Left colon (tissue), 2 donors: ENCODE results near the gene OTOA. TPM values are rescaled to one million over a fixed set of nuclear protein-coding genes. Genes with fewer than 3 reads are reported as not detected.
"Not testable (repeated sequence)": the region's sequence is repeated elsewhere in the genome, so short reads cannot be mapped to it uniquely, and the experiment has no call there.

Experiments used
- ATAC-seq: fragments of 200-7000 bp; cut with Tn5 transposase; one replicate; pipeline ENCODE4 v1.9.1; 2020; ENCODE audit warnings: mild to moderate bottlenecking, moderate library complexity
- DNase-seq, 2 donors: peaks; one replicate each; pipeline ENCODE4 v3.0.0-alpha.2; 2020
- intact Hi-C, 2 donors: fragments of 100-400 bp; cut with DNase I in 1 of 2; cut with micrococcal nuclease in 1 of 2; formaldehyde crosslinking; loops; one replicate each; pipeline versions ENCODE4 v1.11.2 to v1.14.0; 2022; cut with DNase I, micrococcal nuclease
- long read RNA-seq: library from polyadenylated mRNA; unstranded; transcript quantifications from one replicate; pipeline ENCODE4 v2.0.0, GENCODE V29; 2021
- total RNA-seq, 2 donors: library from RNA; stranded (reverse); fragmentation: NEBNext Ultra II Directional; extraction: Animal tissue kit (Norgen Biotek cat#: 25700); gene quantifications; one replicate each; pipeline ENCODE4 v1.2.1, GENCODE V29; 2021
- donor health status: DM: no; HTN: no; CAD: no.
- donor health status: DM: yes; HTN: yes; CAD: no.

Gene OTOA
- under 1 TPM in 1 of 2 donors, not detected in 1; 0.11 TPM for total RNA-seq
- long read RNA-seq, result 0 reads

DNA sequence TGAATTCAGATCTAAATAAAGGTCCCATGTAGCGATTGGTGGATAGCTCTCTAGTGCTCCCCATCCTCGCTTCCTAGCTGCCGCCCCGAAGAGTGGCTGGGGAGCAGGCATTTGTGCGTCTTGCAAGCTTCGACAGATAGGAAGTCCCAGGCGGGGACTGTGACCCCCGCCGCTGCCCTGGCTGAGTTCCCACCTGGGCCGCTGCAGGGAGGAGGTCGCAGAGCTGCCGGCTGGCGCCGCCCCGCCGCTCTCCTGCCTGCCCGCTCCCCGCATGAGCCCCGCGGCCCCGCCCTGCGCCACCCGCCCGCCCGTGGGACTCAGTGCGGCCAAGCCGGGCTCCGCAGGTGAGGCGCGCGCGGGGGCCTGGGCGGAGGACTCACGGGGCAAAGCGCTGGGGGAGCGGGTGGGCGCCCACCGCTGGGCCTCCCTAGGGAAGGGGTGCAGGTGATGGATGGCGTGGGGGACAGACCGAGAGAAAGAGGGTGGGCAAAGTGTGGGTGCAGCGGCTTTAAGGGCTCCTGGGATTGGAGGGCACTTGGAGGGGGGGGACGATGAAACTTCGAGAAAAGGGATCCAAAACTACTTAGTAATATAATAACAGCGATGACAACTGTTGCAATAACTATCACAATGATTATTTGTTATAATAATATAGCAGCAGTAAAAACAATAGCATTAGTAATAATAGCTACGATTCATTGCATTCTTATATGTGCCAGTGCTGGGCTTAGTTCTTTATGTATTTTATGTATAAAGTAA is at the start of gene OTOA:
TSS of gene OTOA (plus strand) at position 80 of the 759 bp plus-strand sequence. CDS start 14,547 bp downstream, outside the sequence.
- ATAC-seq (peak; percentile 70), DNase-seq (peak in 1 of 2 donors; percentile 36)
- intact Hi-C loops, result no loop called here

DNA sequence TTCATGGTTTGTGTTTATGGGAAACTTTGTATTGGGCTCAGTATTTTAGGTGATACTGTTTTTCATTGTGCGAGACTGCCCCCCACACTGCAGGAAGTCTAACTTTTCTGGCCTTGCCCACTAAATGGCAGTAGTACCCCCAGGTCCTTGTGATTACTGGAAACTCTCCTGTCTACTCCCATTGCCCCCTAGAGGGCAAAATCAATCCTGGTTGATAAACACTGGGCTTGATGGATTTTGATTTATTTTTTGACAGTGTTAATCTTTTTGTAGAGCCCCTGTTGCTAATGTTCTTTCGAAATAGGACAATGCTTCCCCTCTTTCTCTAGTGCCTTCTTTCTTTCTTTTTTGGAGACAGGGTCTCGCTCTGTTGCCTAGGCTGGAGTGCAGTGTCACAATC is 48.9 kb upstream of the OTOA start:
- no peak for ATAC-seq
- no peak for DNase-seq
- intact Hi-C loops, result no loop called here

DNA sequence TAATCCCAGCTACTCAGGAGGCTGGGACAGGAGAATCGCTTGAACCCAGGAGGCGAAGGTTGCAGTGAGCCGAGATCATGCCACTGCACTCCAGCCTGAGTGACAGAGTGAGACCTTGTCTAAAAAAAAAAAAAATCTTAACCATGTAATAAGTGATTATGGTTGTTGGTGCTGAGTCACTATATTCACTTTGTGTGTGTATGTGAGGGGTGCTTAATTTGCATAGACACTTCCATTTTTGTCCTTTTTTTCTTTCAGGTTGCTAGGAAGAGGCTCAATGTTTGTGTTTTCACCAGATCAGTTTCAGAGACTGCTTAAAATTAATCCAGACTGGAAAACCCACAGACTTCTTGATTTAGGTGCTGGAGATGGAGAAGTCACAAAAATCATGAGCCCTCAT is 46.2 kb upstream of the OTOA start:
- DNase-seq (no peak), ATAC-seq (no peak)
- intact Hi-C loops, result no loop called here

DNA sequence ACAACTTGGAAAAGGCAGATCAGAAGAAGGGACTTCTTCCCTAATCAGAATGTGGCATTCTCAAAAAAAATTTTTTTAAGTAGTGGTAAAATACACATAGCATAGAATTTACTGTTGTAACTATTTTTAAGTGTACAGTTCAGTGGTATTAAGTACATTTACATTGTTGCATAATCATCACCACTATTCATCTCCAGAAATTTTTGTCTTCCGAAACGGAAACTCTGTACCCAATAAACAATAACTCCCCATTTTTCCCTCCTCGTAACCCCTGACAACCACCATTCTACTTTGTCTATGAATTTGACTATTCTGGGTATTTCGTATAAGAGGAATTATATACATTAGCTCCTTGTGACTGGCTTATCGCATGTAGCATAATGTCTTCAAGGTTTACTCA is 45.5 kb upstream of the OTOA start:
- intact Hi-C loops, result no loop called here
- ATAC-seq, result no peak

DNA sequence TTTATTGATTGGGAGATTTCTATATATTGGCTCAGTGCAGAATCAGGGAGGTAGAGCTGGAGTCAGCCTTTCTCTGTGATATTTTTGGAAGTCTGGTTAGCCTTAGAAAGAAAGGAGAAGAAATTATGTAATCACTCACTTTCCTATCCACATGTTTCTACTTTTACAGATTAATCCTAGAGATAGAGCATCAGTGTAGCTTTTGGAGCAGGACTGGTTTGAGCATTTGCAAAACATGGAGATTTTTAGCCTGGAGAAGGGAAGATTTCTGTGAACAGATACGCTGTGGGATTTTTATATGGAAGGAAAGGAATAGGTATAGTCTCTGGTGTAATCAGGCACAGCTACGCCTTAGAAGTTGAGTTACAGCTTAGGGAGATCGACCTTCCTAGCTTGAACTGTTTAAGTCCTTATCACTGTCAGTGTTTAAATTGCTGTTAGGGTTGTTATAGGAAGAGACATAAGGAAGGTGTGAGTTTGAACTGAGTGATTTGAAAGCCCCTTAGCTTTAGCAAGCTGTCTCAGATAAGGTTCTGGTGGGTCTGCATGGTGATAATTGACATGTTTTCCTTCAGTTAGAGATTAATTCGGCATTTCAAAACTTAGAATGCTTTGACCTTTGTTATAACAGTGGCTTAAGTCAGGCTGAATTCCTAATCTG is 43.9 kb upstream of the OTOA start:
- intact Hi-C loops, result no loop called here
- DNase-seq, result no peak
- no peak for ATAC-seq

More for the DNA sequence above, 45.5 kb upstream of the OTOA start:
- DNase-seq, result no peak

DNA sequence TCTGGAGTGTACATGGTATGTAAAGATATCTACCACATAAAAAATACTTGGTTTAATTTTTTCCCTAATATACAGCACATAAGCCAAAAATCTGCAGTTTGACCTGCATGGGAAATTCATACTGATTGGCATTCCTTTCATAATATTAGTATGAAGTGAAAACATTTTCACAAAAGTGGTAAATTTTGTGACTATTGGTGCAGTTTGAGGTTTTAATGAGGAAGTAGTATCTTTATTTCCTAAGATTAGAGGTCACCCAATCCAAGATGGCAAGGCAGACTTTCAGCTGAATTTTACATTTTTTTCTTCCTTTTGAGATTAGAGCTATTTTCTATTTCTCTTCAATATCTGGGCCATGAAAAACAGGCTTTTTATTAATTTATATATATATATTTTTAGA is 43.2 kb upstream of the OTOA start:
- ATAC-seq, result no peak
- no peak for DNase-seq
- intact Hi-C loops, result no loop called here

DNA sequence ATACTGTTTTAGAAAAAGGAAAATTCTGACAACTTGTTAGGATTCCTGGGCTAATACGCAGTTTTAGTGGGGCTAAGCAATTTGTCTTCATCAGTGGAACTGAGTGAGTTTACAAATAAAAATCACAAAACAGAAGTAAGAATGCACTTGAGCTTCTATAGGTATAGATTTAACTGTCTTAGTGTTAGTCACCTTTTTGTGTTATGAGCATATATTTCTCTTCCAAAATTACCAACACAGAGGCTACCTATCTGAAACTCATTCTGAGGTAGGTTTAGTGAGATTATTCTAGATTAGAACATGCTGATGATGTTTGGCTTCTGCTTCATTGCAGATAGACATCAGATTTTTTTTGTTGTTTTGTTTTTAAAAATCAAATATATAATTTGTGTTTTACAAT is 41.2 kb upstream of the OTOA start:
- intact Hi-C loops, result no loop called here
- ATAC-seq, result no peak

DNA sequence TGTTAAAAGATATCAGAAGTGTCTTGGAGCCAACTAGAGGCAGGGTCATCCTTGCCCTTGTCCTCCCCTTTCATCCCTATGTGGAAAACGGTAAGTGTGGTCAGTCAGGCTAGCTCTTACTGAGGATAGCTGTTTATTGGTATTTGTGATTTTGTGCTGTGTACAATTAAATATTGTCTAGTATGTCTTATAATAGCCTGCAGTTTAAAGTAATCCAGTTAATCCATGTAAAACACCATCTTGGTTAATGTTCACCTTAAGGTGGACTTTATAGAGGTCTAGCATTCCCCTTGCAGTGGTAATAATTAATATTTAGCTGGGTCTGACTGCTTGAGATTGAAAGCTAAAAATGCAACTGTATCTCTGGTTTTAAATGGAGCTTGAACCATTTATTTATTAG is 38.7 kb upstream of the OTOA start:
- intact Hi-C loops, result no loop called here
- DNase-seq (no peak), ATAC-seq (no peak)

More for the DNA sequence above, 41.2 kb upstream of the OTOA start:
- DNase-seq, result no peak

DNA sequence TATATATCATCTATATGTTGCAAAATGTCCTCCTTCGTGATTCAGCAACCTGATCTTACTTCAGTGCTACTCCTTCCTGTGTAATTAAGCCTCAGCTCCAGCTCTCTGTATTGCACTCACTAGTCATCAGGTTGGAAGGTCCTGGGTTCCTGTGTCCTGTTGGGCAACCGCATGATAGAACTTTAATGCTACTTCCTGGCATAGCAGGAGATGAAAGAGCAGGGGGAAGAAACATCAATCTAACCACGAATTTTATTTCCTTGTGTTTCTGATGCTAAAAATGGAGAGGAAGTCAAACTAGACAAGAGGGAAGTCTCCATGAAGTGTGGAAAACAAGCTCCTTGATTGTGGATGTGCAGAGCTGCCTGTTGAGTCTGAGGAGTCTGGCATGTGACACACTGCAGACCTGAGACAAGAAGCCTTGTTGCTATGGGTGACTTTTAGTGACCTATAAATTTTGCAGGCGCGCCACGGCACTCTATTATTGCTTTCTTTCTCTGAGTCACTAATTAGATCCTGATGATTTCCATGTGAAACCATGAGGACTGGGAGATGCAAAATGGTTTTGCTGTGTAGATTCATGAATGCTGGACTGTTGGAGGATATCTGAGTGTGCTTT is 37.0 kb upstream of the OTOA start:
- DNase-seq, result peak in 1 of 2 donors; percentile 40
- peak; percentile 80 for ATAC-seq
- intact Hi-C loops, result no loop called here

DNA sequence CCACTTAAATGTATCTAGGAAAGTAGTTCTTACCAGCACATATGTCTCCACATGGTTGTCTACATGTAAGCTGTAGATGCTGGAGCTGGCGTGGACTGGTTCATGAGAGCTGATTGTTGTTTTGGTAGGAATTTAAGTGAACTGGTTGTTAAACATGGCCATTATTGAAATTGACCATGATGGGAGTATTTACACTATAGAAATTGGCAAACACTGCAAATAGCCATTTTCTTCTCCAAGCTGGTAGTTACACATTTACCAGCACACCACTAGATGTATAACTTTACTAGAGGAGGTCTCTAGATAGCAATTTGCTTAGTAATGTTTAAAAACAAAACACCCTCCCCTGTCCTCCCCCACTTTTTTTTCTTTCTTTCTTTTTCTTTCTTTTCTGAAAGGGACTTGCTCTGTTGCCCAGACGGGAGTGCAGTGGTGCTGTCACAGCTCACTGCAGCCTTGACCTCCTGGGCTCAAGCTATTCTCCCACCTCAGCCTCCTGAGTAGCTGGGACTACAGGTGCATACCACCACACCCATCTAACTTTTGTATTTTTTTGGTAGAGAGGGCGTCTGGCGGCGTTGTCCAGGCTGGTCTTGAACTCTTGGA is 35.5 kb upstream of the OTOA start:
- DNase-seq (no peak), ATAC-seq (no peak)
- intact Hi-C loops, result no loop called here

DNA sequence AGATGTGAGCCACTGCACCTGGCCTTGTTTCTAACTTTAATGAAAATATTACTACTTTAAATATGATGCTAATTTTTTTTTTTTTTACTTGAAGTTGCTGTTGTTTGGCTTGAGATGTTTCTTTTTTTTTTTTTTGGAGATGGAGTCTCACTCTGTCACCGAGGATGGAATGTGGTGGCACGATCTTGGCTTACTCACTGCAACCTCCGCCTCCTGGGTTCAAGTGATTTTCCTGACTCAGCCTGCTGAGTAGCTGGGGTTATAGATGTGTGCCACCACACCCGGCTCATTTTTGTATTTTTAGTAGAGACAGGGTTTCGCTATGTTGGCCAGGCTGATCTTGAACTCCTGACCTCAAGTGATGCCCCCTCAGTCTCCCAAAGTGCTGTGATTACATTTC is 35.0 kb upstream of the OTOA start:
- no peak for DNase-seq
- ATAC-seq, result no peak
- intact Hi-C loops, result no loop called here

DNA sequence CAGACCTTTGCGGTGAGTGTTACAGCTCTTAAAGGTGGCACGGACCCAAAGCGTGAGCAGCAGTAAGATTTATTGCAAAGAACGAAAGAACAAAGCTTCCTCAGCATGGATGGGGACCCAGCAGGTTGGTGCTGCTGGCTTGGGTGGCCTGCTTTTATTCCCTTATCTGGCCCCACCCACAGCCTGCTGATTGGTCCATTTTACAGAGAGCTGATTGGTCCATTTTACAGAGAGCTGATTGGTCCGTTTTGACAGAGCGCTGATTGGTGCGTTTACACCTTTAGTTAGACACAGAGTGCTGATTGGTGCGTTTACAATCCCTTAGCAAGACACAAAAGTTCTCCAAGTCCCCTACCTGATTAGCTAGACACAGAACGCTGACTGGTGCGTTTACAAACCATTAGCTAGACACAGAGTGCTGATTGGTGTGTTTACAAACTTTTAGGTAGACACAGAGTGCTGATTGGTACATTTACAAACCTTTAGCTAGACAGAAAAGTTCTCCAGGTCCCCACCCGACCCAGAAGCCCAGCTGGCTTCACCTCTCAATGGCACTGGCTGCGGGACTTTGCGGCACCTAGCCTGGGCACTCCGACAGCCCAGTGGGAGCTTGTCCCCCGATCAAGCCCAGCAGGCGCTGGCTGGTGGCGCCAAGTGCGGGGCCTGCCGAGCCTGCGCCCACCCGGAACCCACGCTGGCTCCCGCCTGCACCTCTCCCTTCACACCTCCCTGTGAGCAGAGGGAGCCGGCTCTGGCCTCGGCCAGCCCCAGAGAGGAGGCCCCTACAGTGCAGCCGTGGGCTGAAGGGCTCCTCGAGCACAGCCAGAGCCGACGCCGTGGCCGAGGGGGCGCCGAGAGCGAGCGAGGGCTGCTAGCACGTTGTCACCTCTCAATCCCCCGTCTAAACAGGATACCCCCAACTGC is 33.9 kb upstream of the OTOA start:
- ATAC-seq, DNase-seq, intact Hi-C loops: not testable (repeated sequence)

DNA sequence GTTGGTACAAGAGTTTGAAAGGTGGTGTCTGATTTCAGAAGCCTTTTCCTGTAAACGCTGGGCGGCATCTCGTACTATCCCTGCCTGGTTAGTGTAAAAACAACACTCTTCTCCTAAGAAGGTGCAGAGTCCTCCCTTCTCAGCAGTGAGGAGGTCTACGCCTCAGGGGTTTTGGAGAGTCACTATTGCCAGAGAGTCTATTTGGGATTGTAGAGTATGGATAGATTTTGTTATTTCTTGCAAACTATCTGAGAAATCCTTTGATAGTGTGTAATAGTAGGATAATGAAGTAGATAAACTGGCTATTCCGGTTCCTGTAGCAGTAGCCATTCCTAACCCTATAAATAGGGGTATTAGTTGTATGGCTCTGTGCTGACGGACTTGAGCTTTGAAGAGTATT is 32.9 kb upstream of the OTOA start:
- DNase-seq, intact Hi-C loops, ATAC-seq: not testable (repeated sequence)

DNA sequence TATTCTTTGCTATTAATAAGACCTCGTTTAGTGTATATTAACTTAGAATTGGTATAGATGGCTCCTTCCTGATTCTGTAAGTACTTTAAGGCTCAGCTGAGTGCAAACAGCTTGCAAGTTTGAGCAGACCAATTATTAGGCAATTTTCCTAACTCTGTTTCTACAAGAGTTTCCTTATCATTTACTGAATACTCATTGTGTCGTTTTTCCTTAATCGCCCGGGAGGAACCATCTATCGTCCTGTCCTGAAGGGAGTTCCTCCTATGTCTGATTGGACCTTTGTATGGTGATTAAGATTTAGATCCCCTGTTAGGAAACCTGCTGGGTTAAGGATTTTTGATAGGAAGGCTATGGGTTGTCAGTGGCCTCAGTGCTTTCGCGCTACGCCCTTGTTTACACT is 32.4 kb upstream of the OTOA start:
- ATAC-seq, intact Hi-C loops, DNase-seq: not testable (repeated sequence)

DNA sequence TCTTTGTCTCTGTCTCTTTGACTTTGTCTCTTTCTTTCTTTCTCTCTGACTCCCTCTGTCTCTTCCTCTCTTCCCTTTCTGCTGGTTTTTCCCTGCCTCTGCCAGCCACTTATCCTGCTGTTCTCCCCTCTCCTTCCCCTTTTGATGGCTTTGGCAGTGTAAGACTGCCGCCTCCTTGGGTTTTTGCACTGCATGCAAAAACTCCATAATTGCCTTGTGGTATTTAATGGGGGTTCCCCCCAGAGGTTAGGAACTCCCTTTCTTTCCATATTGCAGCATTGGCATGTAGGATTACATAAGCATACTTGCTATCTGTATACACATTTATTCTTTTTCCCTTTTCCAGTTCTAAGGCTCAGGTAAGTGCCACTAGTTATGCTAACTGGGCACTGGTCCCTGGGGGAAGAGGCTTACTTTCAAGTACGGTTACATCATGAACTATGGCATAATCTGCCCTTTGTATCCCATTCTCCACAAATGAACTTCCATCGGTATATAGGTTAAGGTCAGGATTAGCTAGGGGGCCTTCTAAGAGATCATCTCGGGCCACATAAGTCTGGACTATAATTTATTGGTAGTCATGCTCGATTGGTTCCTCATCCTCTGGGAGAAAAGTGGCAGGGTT is 31.7 kb upstream of the OTOA start:
- intact Hi-C loops, DNase-seq, ATAC-seq: not testable (repeated sequence)

DNA sequence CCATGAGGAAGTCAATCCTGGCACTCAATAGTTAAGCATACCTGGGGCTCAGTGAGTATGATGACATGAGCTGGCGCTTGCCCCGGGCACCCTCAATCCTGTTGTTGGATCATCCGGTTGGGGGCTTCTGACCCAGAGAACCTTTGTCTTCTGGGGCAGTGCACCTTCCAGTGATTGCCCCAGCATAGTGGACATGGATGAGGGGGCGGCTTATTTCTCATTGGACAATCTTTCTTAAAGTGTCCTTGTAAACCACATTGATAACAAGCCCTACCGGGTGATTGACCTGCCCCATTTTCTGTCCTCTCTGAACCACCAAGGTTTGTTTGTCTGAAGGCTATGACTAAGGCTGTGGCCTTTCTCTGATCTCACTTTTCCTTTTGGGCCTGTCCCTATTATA is 29.6 kb upstream of the OTOA start:
- no peak for ATAC-seq
- no peak for DNase-seq
- intact Hi-C loops, result no loop called here

DNA sequence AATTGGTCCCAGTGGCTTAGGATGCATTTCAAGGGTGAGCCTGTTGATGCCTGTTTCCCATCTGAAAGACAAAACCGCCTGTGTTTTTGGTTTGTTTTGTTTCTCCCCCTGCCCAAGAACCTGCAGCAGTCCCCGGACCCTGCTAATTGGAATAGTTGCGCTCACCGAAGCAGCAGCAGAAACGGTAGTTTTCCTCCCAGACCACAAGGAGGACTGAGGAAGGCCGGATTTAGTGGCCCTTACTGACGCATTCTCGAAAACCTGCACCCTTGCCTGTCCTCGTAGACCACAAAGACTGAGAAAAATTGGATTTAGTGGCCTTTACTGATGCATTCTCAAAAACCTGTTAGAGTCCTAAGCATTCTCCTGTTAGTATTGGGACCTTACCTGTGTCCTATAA is 28.1 kb upstream of the OTOA start:
- ATAC-seq, DNase-seq, intact Hi-C loops: not testable (repeated sequence)
